Measurements from ENCODE around the gene SPATA6L.

SPATA6L gene

GRCh38 chr9:4594994-4595393 lies 71.3 kb downstream of the SPATA6L start:
- no peak overlapping the region for H3K27ac ChIP-seq
- no peak for TF ChIP-seq ZFX (IDR thresholded peaks at IDR 0.05)
- TF ChIP-seq, protein P1, sequence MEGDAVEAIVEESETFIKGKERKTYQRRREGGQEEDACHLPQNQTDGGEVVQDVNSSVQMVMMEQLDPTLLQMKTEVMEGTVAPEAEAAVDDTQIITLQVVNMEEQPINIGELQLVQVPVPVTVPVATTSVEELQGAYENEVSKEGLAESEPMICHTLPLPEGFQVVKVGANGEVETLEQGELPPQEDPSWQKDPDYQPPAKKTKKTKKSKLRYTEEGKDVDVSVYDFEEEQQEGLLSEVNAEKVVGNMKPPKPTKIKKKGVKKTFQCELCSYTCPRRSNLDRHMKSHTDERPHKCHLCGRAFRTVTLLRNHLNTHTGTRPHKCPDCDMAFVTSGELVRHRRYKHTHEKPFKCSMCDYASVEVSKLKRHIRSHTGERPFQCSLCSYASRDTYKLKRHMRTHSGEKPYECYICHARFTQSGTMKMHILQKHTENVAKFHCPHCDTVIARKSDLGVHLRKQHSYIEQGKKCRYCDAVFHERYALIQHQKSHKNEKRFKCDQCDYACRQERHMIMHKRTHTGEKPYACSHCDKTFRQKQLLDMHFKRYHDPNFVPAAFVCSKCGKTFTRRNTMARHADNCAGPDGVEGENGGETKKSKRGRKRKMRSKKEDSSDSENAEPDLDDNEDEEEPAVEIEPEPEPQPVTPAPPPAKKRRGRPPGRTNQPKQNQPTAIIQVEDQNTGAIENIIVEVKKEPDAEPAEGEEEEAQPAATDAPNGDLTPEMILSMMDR (conservative IDR thresholded peaks at IDR 0.05), result no peak

GRCh38 chr9:4594545-4594944 lies 71.7 kb downstream of the SPATA6L start:
- H3K27ac ChIP-seq, result no peak overlapping the region
- TF ChIP-seq, protein P1 (conservative IDR thresholded peaks at IDR 0.05), result no peak
- TF ChIP-seq ZFX (IDR thresholded peaks at IDR 0.05), result no peak

DNA sequence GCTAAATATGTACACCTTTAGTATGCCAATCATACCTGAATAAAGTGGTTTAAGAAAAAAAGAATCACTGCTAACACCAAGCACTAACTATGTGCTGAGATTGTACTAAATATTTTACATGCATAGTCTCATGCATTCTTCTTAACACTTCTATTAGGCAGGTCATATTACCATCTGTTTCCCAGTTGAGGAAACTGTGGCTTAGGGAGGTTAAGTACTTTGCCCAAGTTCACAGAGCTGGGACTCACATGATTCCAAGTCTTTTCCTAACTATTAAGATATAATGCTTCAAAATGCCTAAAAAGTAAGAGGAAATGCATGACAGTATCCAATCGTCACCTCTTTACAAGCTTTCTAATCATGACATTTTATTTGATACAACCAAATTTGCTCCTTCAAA lies 73.4 kb downstream of the SPATA6L start:
- TF ChIP-seq, protein P1 (conservative IDR thresholded peaks at IDR 0.05), result no peak
- no peak for TF ChIP-seq ZFX (IDR thresholded peaks at IDR 0.05)
- no peak overlapping the region for H3K27ac ChIP-seq

DNA sequence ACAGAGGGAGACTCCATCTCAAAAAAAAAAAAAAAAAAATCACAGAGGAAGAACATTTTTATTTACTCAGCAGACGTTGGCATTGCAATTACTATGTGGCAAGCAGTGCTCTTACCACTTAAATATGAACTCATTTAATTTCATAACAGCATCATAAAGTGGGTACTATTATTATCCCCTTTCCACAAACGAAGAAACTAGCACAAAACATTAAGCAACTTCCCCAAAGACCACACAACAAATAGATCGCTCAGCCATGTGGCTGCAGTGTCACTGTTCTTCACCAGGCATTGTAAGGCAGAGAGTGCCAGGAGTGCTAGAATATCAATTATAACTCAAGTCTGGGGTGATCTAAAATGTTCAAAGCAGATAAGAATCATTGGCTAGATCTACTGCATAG lies 74.0 kb downstream of the SPATA6L start:
- TF ChIP-seq, protein P1 (conservative IDR thresholded peaks at IDR 0.05), result no peak
- no peak for TF ChIP-seq ZFX (IDR thresholded peaks at IDR 0.05)
- no peak overlapping the region for H3K27ac ChIP-seq

- H3K27ac ChIP-seq, result peak overlapping the region; percentile 20
- TF ChIP-seq, protein P1 (conservative IDR thresholded peaks at IDR 0.05), result no peak
- no peak for TF ChIP-seq ZFX (IDR thresholded peaks at IDR 0.05)
Observed at GRCh38 chr9:4591123-4591500, 75.2 kb downstream of the SPATA6L start.

DNA sequence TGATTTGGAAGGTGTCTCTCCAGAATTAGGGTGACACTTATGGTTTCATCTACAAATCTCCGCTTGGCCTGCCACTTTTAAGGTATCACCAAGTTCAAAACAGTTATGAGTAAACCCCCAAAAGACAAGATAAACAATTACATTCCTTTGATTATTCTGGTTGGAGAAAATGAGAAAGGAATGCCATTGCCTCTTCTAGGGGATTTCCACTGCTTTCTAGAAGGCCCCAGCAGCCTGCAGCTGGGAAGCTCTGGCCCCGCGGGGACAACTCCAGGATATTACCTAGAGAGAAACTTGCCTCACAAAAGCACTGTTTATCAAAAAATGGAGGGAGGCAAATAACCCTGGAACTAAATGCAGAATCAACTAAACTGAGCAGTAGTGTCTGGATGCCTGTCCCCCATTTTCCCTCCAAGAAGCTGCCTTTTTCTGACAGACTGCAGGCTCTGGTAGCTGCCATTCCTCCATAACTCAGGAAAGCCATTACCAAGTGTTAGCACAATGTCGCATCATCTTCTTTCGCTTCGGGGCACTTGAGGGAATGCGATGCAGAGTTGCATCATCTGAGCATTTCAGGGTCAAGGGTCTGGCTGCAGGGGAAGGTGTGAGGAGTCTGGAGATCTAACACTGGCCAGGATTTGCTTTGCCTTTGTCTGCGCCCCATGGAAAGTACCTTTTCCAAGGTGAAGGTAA lies 75.7 kb downstream of the SPATA6L start:
- H3K27ac ChIP-seq, result peak overlapping the region; percentile 20

GRCh38 chr9:4588721-4589120 lies 77.6 kb downstream of the SPATA6L start:
- no peak for TF ChIP-seq ZFX (IDR thresholded peaks at IDR 0.05)
- TF ChIP-seq, protein P1 (conservative IDR thresholded peaks at IDR 0.05), result no peak
- no peak overlapping the region for H3K27ac ChIP-seq

More for the DNA sequence above, 75.7 kb downstream of the SPATA6L start:
- TF ChIP-seq, protein P1 (conservative IDR thresholded peaks at IDR 0.05), result no peak
- TF ChIP-seq ZFX (IDR thresholded peaks at IDR 0.05), result no peak

Measured in C4-2B (cell line).